ENCODE data around the gene NUMB. TPM values are rescaled to one million over a fixed set of nuclear protein-coding genes. Genes with fewer than 3 reads are reported as not detected.

The NUMB gene
- total and polyA plus RNA-seq, 2 of the 13 experiments (the other 11 are each of a cell fraction or from before 2014, with no cell fraction given) = 20.3 to 71.1 TPM

DNA sequence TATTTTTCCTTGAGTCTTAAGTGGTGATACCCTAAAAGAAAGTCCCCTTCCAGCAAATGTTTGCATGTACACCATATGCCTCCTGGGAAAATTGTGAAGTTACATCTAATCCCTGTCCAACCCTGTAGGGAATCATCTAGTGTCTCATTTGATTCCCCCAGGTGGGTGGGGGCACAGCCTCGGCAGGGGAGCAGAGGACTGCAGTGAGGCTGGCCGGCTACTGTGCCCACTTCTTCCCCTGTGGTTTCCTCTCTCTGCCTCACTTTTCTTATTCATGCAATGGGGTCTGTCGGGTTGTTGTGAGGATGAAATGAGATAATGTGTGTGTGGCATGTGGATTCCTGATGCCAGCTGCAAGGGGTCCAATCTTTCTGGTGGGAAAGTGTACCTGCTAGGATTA is 215.0 kb downstream of the NUMB start:
- no TSS peak for BruUV-seq (replicated peaks)
- ChIA-PET POLR2A (no interaction called here), CTCF (ENCODE audit: low intra/inter-chr PET ratio, low total read pairs) (no interaction called here)
- peaks cover 10 to 44% of the 10 kb centered on the region in 2 experiments for H3K27me3 ChIP-seq (ENCODE audit: control insufficient read depth in 1 of 2, insufficient read depth in 2 of 2, low read length in 2 of 2)
- H3K9me3 ChIP-seq (ENCODE audit: low read length) = no peaks in the 10 kb centered on the region
- no peaks in the 10 kb centered on the region for H3K36me3 ChIP-seq (replicated peaks in 1 of 2; ENCODE audit: control insufficient read depth in 1 of 2, insufficient read depth in 2 of 2, low read length in 2 of 2)
- intact Hi-C loops (cut with micrococcal nuclease; ENCODE audit: unreplicated experiment) = no loop called here
- WGBS (ENCODE audit: low lambda C conversion rate) = 52% methylated on average over 3 of the region's 3 CpGs
- in situ Hi-C loops (cut with HindIII; ENCODE audit: extremely low pct_ligation_motif_present, low pct_unique_long_range_greater_than_20kb) = no loop called here
- no peaks in the 10 kb centered on the region for H3K79me2 ChIP-seq (ENCODE audit: insufficient read depth, low read length)
- H4K20me1 ChIP-seq (ENCODE audit: insufficient read depth, low read length) = no peaks in the 10 kb centered on the region
- H3K27ac ChIP-seq (ENCODE audit: extremely low read length, insufficient read depth, low read length) = no peak overlapping the region
- DNase-seq (ENCODE audit: low spot score) (no peak), ATAC-seq (no peak), FAIRE-seq (no peak)
- no peak overlapping the region for H2AFZ ChIP-seq (ENCODE audit: low read length)
- H3K4me1 ChIP-seq (ENCODE audit: insufficient read depth, low read length) = peaks cover 10% of the 10 kb centered on the region
- no peak overlapping the region for H3K4me3 ChIP-seq (replicated peaks in 1 of 3; ENCODE audit: insufficient read depth in 1 of 3, low read depth in 2 of 3, low read length in 3 of 3)
- TF ChIP-seq SMAD1 (CRISPR knock-in tag; IDR thresholded peaks at IDR 0.05; ENCODE audit: borderline replicate concordance, low read depth) (no peak), ZNF790 (CRISPR knock-in tag; IDR thresholded peaks at IDR 0.05; ENCODE audit: borderline replicate concordance) (no peak), ZNF878 (CRISPR knock-in tag; IDR thresholded peaks at IDR 0.05) (no peak), ZNF180 (CRISPR knock-in tag; IDR thresholded peaks at IDR 0.05; ENCODE audit: borderline replicate concordance, low read depth) (no peak), ZNF562 (CRISPR knock-in tag; IDR thresholded peaks at IDR 0.05; ENCODE audit: borderline replicate concordance) (no peak), FOXM1 (CRISPR knock-in tag; IDR thresholded peaks at IDR 0.05) (no peak), SRY (CRISPR knock-in tag; IDR thresholded peaks at IDR 0.05) (no peak), ZNF644 (CRISPR knock-in tag; IDR thresholded peaks at IDR 0.05; ENCODE audit: low read depth) (no peak)
- TF ChIP-seq, protein P1, sequence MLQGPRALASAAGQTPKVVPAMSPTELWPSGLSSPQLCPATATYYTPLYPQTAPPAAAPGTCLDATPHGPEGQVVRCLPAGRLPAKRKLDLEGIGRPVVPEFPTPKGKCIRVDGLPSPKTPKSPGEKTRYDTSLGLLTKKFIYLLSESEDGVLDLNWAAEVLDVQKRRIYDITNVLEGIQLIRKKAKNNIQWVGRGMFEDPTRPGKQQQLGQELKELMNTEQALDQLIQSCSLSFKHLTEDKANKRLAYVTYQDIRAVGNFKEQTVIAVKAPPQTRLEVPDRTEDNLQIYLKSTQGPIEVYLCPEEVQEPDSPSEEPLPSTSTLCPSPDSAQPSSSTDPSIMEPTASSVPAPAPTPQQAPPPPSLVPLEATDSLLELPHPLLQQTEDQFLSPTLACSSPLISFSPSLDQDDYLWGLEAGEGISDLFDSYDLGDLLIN (CRISPR knock-in tag; IDR thresholded peaks at IDR 0.05; ENCODE audit: borderline replicate concordance) = no peak
- no peak overlapping the region for H3K9ac ChIP-seq (ENCODE audit: insufficient read depth, low read depth, low read length)
- no peak overlapping the region for H3K4me2 ChIP-seq (ENCODE audit: low read depth, low read length)
